Gastroesophageal sphincter (tissue), 3 donors: Measurements from ENCODE around the gene WASHC2A.
"Not testable (repeated sequence)": the region's sequence is repeated elsewhere in the genome, so short reads cannot be mapped to it uniquely, and the experiment has no call there.

ENCODE experiments used
- CTCF ChIP-seq, 4 experiments: fragments of 200-600 bp in 2 of 4; fragments of 450-650 bp in 2 of 4; sonication (generic) in 1 of 4; IDR thresholded peaks; one replicate each; pipeline ENCODE4 v1.5.1; 2017 to 2019; ENCODE audit warnings: antibody characterized with exemption in 4 of 4, mild to moderate bottlenecking in 2 of 4, moderate library complexity in 2 of 4
- EP300 ChIP-seq: sonication (generic); formaldehyde crosslinking; IDR thresholded peaks from one replicate; pipeline ENCODE4 v1.6.1; 2017; ENCODE audit warnings: antibody characterized with exemption, mild to moderate bottlenecking
- POLR2A ChIP-seq, 2 donors: fragments of 450-650 bp; IDR thresholded peaks; one replicate each; pipeline ENCODE4 v1.6.1; 2017; ENCODE audit warnings: antibody characterized with exemption in 2 of 2, mild to moderate bottlenecking in 2 of 2, moderate library complexity in 1 of 2
- POLR2AphosphoS5 ChIP-seq: sonication (generic); formaldehyde crosslinking; IDR thresholded peaks from one replicate; pipeline ENCODE4 v1.6.1; 2017; ENCODE audit warnings: antibody characterized with exemption

- not testable (repeated sequence) for TF ChIP-seq POLR2AphosphoS5; CTCF (IDR thresholded peaks at IDR 0.05); POLR2A (IDR thresholded peaks at IDR 0.05); EP300
These were observed 97.3 kb downstream of the WASHC2A start for GRCh38 chr10:50165038-50165437.
